WTC11 (cell line): ENCODE results near the gene FDXR. TPM values are rescaled to one million over a fixed set of nuclear protein-coding genes. Genes with fewer than 3 reads are reported as not detected.

ENCODE experiments used
- ATAC-seq: fragments of 200-7000 bp; cut with Tn5 transposase; 2 replicates; pipeline ENCODE4 v1.10.0; 2021; ENCODE audit warnings: mild to moderate bottlenecking, moderate library complexity
- CTCF ChIA-PET: fragments of 300-600 bp; sonication (Branson Sonifier 250); formaldehyde crosslinking; loops from one replicate; lab custom pipeline; 2021; ENCODE audit warnings: antibody characterized with exemption; lab: Charles Lee
- POLR2A ChIA-PET: fragments of 350-600 bp; sonication (Branson Sonifier 250); formaldehyde crosslinking; loops from one replicate; lab custom pipeline; 2021; ENCODE audit warnings: antibody characterized with exemption; lab: Charles Lee
- DNase-seq: peaks from one replicate; pipeline ENCODE4 v3.0.0; 2021; ENCODE audit warnings: low spot score
- H3K27ac Mint-ChIP-seq: 2 replicates; pipeline ENCODE4 v1.8.0; 2021; ENCODE audit warnings: mixed read lengths
- H3K27me3 Mint-ChIP-seq: 2 replicates; pipeline ENCODE4 v1.8.0; 2021; ENCODE audit warnings: low read depth, mild to moderate bottlenecking, moderate library complexity, mixed read lengths
- H3K36me3 Mint-ChIP-seq: 2 replicates; pipeline ENCODE4 v1.8.0; 2021; ENCODE audit warnings: mixed read lengths
- H3K4me1 Mint-ChIP-seq: 2 replicates; pipeline ENCODE4 v1.8.0; 2022; ENCODE audit warnings: mixed read lengths
- H3K4me3 Mint-ChIP-seq: 2 replicates; pipeline ENCODE4 v1.8.0; 2021; ENCODE audit warnings: mild to moderate bottlenecking, moderate library complexity, mixed read lengths
- H3K9me3 Mint-ChIP-seq: 2 replicates; pipeline ENCODE4 v1.8.0; 2021; ENCODE audit warnings: mixed read lengths
- ATF1 ChIP-seq: sonication (generic); formaldehyde crosslinking; IDR thresholded peaks from 2 replicates; pipeline ENCODE4 v1.8.1; 2023; ENCODE audit warnings: mild to moderate bottlenecking, moderate library complexity, missing genetic modification reagents
- ATF2 ChIP-seq: sonication (generic); formaldehyde crosslinking; IDR thresholded peaks from 2 replicates; pipeline ENCODE4 v1.8.1; 2022; ENCODE audit warnings: low read depth, missing genetic modification reagents, borderline replicate concordance
- ATF3 ChIP-seq: sonication (generic); formaldehyde crosslinking; conservative IDR thresholded peaks from 2 replicates; pipeline ENCODE4 v1.8.1; 2022; ENCODE audit warnings: mild to moderate bottlenecking, missing genetic modification reagents
- CREB1 ChIP-seq: sonication (generic); formaldehyde crosslinking; IDR thresholded peaks from 2 replicates; pipeline ENCODE4 v1.8.0; 2023; ENCODE audit warnings: mild to moderate bottlenecking, missing genetic modification reagents
- CREM ChIP-seq: sonication (generic); formaldehyde crosslinking; IDR thresholded peaks from 2 replicates; pipeline ENCODE4 v1.8.1; 2022; ENCODE audit warnings: mild to moderate bottlenecking, missing genetic modification reagents, moderate library complexity
- ELF4 ChIP-seq: sonication (generic); formaldehyde crosslinking; IDR thresholded peaks from 2 replicates; pipeline ENCODE4 v1.8.1; 2022; ENCODE audit warnings: low read depth, mild to moderate bottlenecking, moderate library complexity, missing genetic modification reagents
- FOXK1 ChIP-seq: sonication (generic); formaldehyde crosslinking; IDR thresholded peaks from 2 replicates; pipeline ENCODE4 v1.8.0; 2022; ENCODE audit warnings: mild to moderate bottlenecking, moderate library complexity, missing genetic modification reagents
- GABPB1 ChIP-seq: sonication (generic); formaldehyde crosslinking; IDR thresholded peaks from 2 replicates; pipeline ENCODE4 v1.8.1; 2023; ENCODE audit warnings: mild to moderate bottlenecking, missing genetic modification reagents
- NR1H2 ChIP-seq: sonication (generic); formaldehyde crosslinking; IDR thresholded peaks from 2 replicates; pipeline ENCODE4 v1.9.0; 2021; ENCODE audit warnings: mild to moderate bottlenecking, moderate library complexity, missing genetic modification reagents
- PRDM15 ChIP-seq: sonication (generic); formaldehyde crosslinking; IDR thresholded peaks from 2 replicates; pipeline ENCODE4 v1.8.0; 2022; ENCODE audit warnings: missing genetic modification reagents
- PRRX2 ChIP-seq: fragments of 250-450 bp; sonication (Bioruptor Pico); IDR thresholded peaks from 2 replicates; pipeline ENCODE4 v1.8.0; 2021; ENCODE audit warnings: mild to moderate bottlenecking
- RELA ChIP-seq: sonication (generic); formaldehyde crosslinking; IDR thresholded peaks from 2 replicates; pipeline ENCODE4 v1.8.1; 2022; ENCODE audit warnings: missing genetic modification reagents, mild to moderate bottlenecking, borderline replicate concordance
- TEAD1 ChIP-seq: sonication (generic); formaldehyde crosslinking; IDR thresholded peaks from 2 replicates; pipeline ENCODE4 v1.8.0; 2022; ENCODE audit warnings: mild to moderate bottlenecking, missing genetic modification reagents
- TP53 ChIP-seq: sonication (generic); formaldehyde crosslinking; IDR thresholded peaks from 2 replicates; pipeline ENCODE4 v1.8.1; 2023; ENCODE audit warnings: mild to moderate bottlenecking, missing genetic modification reagents
- USF1 ChIP-seq: sonication (generic); formaldehyde crosslinking; IDR thresholded peaks from 2 replicates; pipeline ENCODE4 v1.8.0; 2022; ENCODE audit warnings: mild to moderate bottlenecking, missing genetic modification reagents
- ZNF138 ChIP-seq: sonication (generic); formaldehyde crosslinking; conservative IDR thresholded peaks from 2 replicates; pipeline ENCODE4 v1.8.1; 2022; ENCODE audit warnings: mild to moderate bottlenecking, moderate library complexity, missing genetic modification reagents
- ZNF219 ChIP-seq: sonication (generic); formaldehyde crosslinking; IDR thresholded peaks from 2 replicates; pipeline ENCODE4 v1.8.0; 2023; ENCODE audit warnings: missing genetic modification reagents, mild to moderate bottlenecking, borderline replicate concordance
- ZNF396 ChIP-seq: fragments of 250-450 bp; sonication (Bioruptor Pico); IDR thresholded peaks from 2 replicates; pipeline ENCODE4 v1.8.0; 2021; ENCODE audit warnings: mild to moderate bottlenecking, moderate library complexity, borderline replicate concordance
- ZNF532 ChIP-seq: fragments of 250-450 bp; sonication (Bioruptor Pico); IDR thresholded peaks from 2 replicates; pipeline ENCODE4 v1.9.0; 2021; ENCODE audit warnings: mild to moderate bottlenecking, borderline replicate concordance
- ZSCAN18 ChIP-seq: fragments of 250-450 bp; sonication (Bioruptor Pico); IDR thresholded peaks from 2 replicates; pipeline ENCODE4 v2.1.2; 2022; ENCODE audit warnings: mild to moderate bottlenecking, moderate library complexity
- total RNA-seq: library from RNA; stranded (reverse); gene quantifications from 3 replicates; pipeline ENCODE4 v1.2.3, GENCODE V29; 2021
- TF ChIP-seq, protein P1 (sequence below): fragments of 250-450 bp; sonication (Bioruptor Pico); IDR thresholded peaks from 2 replicates; pipeline ENCODE4 v1.9.0; 2021; ENCODE audit warnings: mild to moderate bottlenecking

The FDXR gene
- total RNA-seq, 1 experiment from 2014 or later, result 52.8 TPM

GRCh38 chr17:74875155-74875976, 2.6 kb upstream of the FDXR start (continued):
- no peak for TF ChIP-seq PRDM15 (CRISPR knock-in tag)
- no peak for TF ChIP-seq ATF1
- TF ChIP-seq, all 79 proteins: peak for 0

DNA sequence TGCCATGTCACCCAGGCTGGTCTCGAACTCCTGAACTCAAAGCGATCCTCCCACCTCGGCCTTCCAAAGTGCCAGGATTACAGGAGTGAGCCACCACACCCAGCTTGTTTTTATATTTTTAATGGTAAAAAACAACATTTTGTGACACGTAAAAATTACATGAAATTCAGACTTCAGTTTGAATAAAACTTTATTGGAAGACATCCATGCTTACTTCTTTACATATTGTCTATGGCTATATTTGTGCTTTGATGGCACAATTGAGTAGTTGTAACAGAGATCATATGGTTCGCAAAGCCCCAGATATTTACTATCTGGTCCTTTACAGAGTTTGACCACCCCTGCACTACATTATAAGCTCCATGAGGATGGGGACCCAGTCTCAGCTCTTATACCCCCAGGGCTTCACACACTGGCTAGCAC, 1.8 kb upstream of the FDXR start:
- no peaks in the 10 kb centered on the region for H3K9me3 Mint-ChIP-seq

More for the DNA sequence above, 1.8 kb upstream of the FDXR start:
- Mint-ChIP-seq H3K4me3 (no peak overlapping the region; the same call in 1 of the 2 replicates), H3K27me3 (peaks cover 8% of the 10 kb centered on the region), H3K4me1 (peaks cover 22% of the 10 kb centered on the region), H3K36me3 (peaks cover 11% of the 10 kb centered on the region), H3K27ac (no peak overlapping the region)
- DNase-seq (no peak), ATAC-seq (no peak)
- TF ChIP-seq ZSCAN18 (CRISPR knock-in tag) (no peak), ATF3 (CRISPR knock-in tag) (no peak), ZNF219 (CRISPR knock-in tag) (no peak), FOXK1 (CRISPR knock-in tag) (no peak), TEAD1 (CRISPR knock-in tag) (no peak), ZNF396 (no peak), ZNF532 (CRISPR knock-in tag) (no peak), USF1 (CRISPR knock-in tag) (no peak), NR1H2 (CRISPR knock-in tag) (no peak), CREB1 (CRISPR knock-in tag) (no peak), ZNF138 (CRISPR knock-in tag) (no peak), PRRX2 (CRISPR knock-in tag) (no peak), CREM (CRISPR knock-in tag) (no peak), TP53 (no peak), GABPB1 (CRISPR knock-in tag) (no peak), ATF1 (no peak), ATF2 (no peak), ELF4 (CRISPR knock-in tag) (no peak), RELA (no peak)
- TF ChIP-seq, protein P1, sequence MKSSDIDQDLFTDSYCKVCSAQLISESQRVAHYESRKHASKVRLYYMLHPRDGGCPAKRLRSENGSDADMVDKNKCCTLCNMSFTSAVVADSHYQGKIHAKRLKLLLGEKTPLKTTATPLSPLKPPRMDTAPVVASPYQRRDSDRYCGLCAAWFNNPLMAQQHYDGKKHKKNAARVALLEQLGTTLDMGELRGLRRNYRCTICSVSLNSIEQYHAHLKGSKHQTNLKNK, result no peak
- ChIA-PET CTCF (interaction anchor here (1.6 to 3.3 kb wide), 3 partner anchors 9 to 86 kb away, joined by 4 to 49 read pairs (median 33); no protein-coding TSS in a partner anchor), POLR2A (no interaction called here)
